Measurements from ENCODE around the gene UNC79.

The UNC79 gene

GRCh38 chr14:93549595-93549994 is 118.9 kb downstream of the UNC79 start:
- ATAC-seq, result no peak
- TF ChIP-seq ISL1 (CRISPR knock-in tag; IDR thresholded peaks at IDR 0.05) (no peak), BACH2 (CRISPR knock-in tag; IDR thresholded peaks at IDR 0.05; ENCODE audit: borderline replicate concordance) (no peak), RARB (CRISPR knock-in tag; IDR thresholded peaks at IDR 0.05) (no peak), ZC3H10 (CRISPR knock-in tag; IDR thresholded peaks at IDR 0.05) (no peak), ARNTL (CRISPR knock-in tag; IDR thresholded peaks at IDR 0.05; ENCODE audit: borderline replicate concordance, low read depth) (no peak), ZNF70 (CRISPR knock-in tag; IDR thresholded peaks at IDR 0.05) (no peak), ZFP30 (CRISPR knock-in tag; IDR thresholded peaks at IDR 0.05) (no peak), OSR1 (CRISPR knock-in tag; IDR thresholded peaks at IDR 0.05) (no peak), POU6F1 (CRISPR knock-in tag; IDR thresholded peaks at IDR 0.05; ENCODE audit: borderline replicate concordance, low read depth) (no peak), TSHZ2 (CRISPR knock-in tag; IDR thresholded peaks at IDR 0.05) (no peak), ZFP3 (CRISPR knock-in tag; IDR thresholded peaks at IDR 0.05) (no peak), SNAI2 (CRISPR knock-in tag; IDR thresholded peaks at IDR 0.05) (no peak), PPARA (CRISPR knock-in tag; IDR thresholded peaks at IDR 0.05; ENCODE audit: borderline replicate concordance) (no peak), CSDC2 (CRISPR knock-in tag; IDR thresholded peaks at IDR 0.05) (no peak), GLIS3 (CRISPR knock-in tag; IDR thresholded peaks at IDR 0.05) (no peak), TOX (CRISPR knock-in tag; IDR thresholded peaks at IDR 0.05; ENCODE audit: borderline replicate concordance) (no peak)
- TF ChIP-seq, protein P1, sequence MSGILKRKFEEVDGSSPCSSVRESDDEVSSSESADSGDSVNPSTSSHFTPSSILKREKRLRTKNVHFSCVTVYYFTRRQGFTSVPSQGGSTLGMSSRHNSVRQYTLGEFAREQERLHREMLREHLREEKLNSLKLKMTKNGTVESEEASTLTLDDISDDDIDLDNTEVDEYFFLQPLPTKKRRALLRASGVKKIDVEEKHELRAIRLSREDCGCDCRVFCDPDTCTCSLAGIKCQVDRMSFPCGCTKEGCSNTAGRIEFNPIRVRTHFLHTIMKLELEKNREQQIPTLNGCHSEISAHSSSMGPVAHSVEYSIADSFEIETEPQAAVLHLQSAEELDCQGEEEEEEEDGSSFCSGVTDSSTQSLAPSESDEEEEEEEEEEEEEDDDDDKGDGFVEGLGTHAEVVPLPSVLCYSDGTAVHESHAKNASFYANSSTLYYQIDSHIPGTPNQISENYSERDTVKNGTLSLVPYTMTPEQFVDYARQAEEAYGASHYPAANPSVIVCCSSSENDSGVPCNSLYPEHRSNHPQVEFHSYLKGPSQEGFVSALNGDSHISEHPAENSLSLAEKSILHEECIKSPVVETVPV (CRISPR knock-in tag; IDR thresholded peaks at IDR 0.05), result no peak

GRCh38 chr14:93564918-93565317 is 134.2 kb downstream of the UNC79 start:
- no peak for ATAC-seq
- no peak for TF ChIP-seq ZC3H10 (CRISPR knock-in tag; IDR thresholded peaks at IDR 0.05)
- no peak for TF ChIP-seq SNAI2 (CRISPR knock-in tag; IDR thresholded peaks at IDR 0.05)
- no peak for TF ChIP-seq TOX (CRISPR knock-in tag; IDR thresholded peaks at IDR 0.05; ENCODE audit: borderline replicate concordance)
- TF ChIP-seq CSDC2 (CRISPR knock-in tag; IDR thresholded peaks at IDR 0.05), result no peak
- TF ChIP-seq ZNF70 (CRISPR knock-in tag; IDR thresholded peaks at IDR 0.05), result no peak
- no peak for TF ChIP-seq PPARA (CRISPR knock-in tag; IDR thresholded peaks at IDR 0.05; ENCODE audit: borderline replicate concordance)
- no peak for TF ChIP-seq ARNTL (CRISPR knock-in tag; IDR thresholded peaks at IDR 0.05; ENCODE audit: borderline replicate concordance, low read depth)
- no peak for TF ChIP-seq TCF4 (CRISPR knock-in tag; IDR thresholded peaks at IDR 0.05; ENCODE audit: borderline replicate concordance)
- no peak for TF ChIP-seq ISL1 (CRISPR knock-in tag; IDR thresholded peaks at IDR 0.05)
- no peak for TF ChIP-seq ZFP3 (CRISPR knock-in tag; IDR thresholded peaks at IDR 0.05)
- TF ChIP-seq ZNF565 (CRISPR knock-in tag; conservative IDR thresholded peaks at IDR 0.05; ENCODE audit: low read depth), result no peak
- TF ChIP-seq CREB5 (CRISPR knock-in tag; IDR thresholded peaks at IDR 0.05; ENCODE audit: low read depth), result no peak
- TF ChIP-seq RARB (CRISPR knock-in tag; IDR thresholded peaks at IDR 0.05), result no peak
- TF ChIP-seq TSHZ2 (CRISPR knock-in tag; IDR thresholded peaks at IDR 0.05), result no peak
- TF ChIP-seq POU6F1 (CRISPR knock-in tag; IDR thresholded peaks at IDR 0.05; ENCODE audit: borderline replicate concordance, low read depth), result no peak
- TF ChIP-seq GLIS3 (CRISPR knock-in tag; IDR thresholded peaks at IDR 0.05), result no peak
- TF ChIP-seq, protein P1 (CRISPR knock-in tag; IDR thresholded peaks at IDR 0.05), result no peak
- no peak for TF ChIP-seq ESRRG (CRISPR knock-in tag; IDR thresholded peaks at IDR 0.05)
- no peak for TF ChIP-seq ZFP30 (CRISPR knock-in tag; IDR thresholded peaks at IDR 0.05)
